Mesendoderm (in vitro differentiated cells): ENCODE data around the gene SNRNP40.

Experiments used
- DNase-seq: peaks from one replicate; pipeline ENCODE4 v3.0.0; 2013
- H2AK5ac ChIP-seq: 2 replicates; pipeline ENCODE4 v1.6.1; 2013; ENCODE audit warnings: low read length, inconsistent platforms
- H2BK120ac ChIP-seq: 2 replicates; pipeline ENCODE4 v1.6.1; 2013; ENCODE audit warnings: low read depth, mild to moderate bottlenecking, low read length, moderate library complexity, mixed read lengths
- H2BK15ac ChIP-seq: replicated peaks from 2 replicates; pipeline ENCODE4 v1.6.1; 2013; ENCODE audit warnings: low read depth, mild to moderate bottlenecking, moderate library complexity
- H2BK5ac ChIP-seq: 2 replicates; pipeline ENCODE4 v1.6.1; 2013; ENCODE audit warnings: low read length, inconsistent platforms
- H3K18ac ChIP-seq: 2 replicates; pipeline ENCODE4 v1.6.1; 2013; ENCODE audit warnings: mild to moderate bottlenecking, low read length, mixed read lengths
- H3K23ac ChIP-seq: one replicate; pipeline ENCODE4 v1.6.1; 2013; ENCODE audit warnings: low read length
- H3K27ac ChIP-seq: 2 replicates; pipeline ENCODE4 v1.5.1; 2013; ENCODE audit warnings: low read depth, mild to moderate bottlenecking, inconsistent platforms, low read length, moderate library complexity
- H3K27me3 ChIP-seq: 2 replicates; pipeline ENCODE4 v1.6.1; 2013; ENCODE audit warnings: low read length, control low read depth, mild to moderate bottlenecking, inconsistent platforms; ENCODE audit not compliant: insufficient read depth, poor library complexity
- H3K36me3 ChIP-seq: 2 replicates; pipeline ENCODE4 v1.6.1; 2013; ENCODE audit warnings: low read length, inconsistent platforms; ENCODE audit not compliant: control insufficient read depth, insufficient read depth
- H3K4ac ChIP-seq: one replicate; pipeline ENCODE4 v1.6.1; 2013; ENCODE audit warnings: low read depth, mild to moderate bottlenecking, low read length, moderate library complexity
- H3K4me1 ChIP-seq: 2 replicates; pipeline ENCODE4 v1.6.1; 2013; ENCODE audit warnings: low read depth, low read length, inconsistent platforms; ENCODE audit not compliant: control insufficient read depth
- H3K4me2 ChIP-seq: 2 replicates; pipeline ENCODE4 v1.6.1; 2013; ENCODE audit warnings: low read length
- H3K4me3 ChIP-seq: 2 replicates; pipeline ENCODE4 v1.5.1; 2013; ENCODE audit warnings: mild to moderate bottlenecking, low read length
- H3K56ac ChIP-seq: one replicate; pipeline ENCODE4 v1.6.1; 2013; ENCODE audit warnings: low read length
- H3K79me1 ChIP-seq: 2 replicates; pipeline ENCODE4 v1.6.1; 2013; ENCODE audit warnings: low read length, inconsistent platforms
- H3K79me2 ChIP-seq: 2 replicates; pipeline ENCODE4 v1.6.1; 2013; ENCODE audit warnings: mild to moderate bottlenecking, low read length; ENCODE audit not compliant: control insufficient read depth, insufficient read depth
- H3K9ac ChIP-seq: 2 replicates; pipeline ENCODE4 v1.6.1; 2013; ENCODE audit warnings: low read length, inconsistent platforms
- H4K5ac ChIP-seq: one replicate; pipeline ENCODE4 v1.6.1; 2013; ENCODE audit warnings: low read length
- H4K8ac ChIP-seq: one replicate; pipeline ENCODE4 v1.6.1; 2013; ENCODE audit warnings: low read depth, mild to moderate bottlenecking, control low read depth, low read length, moderate library complexity
- WGBS: extraction: QIAGEN DNeasy Blood & Tissue Kit; methylation state at CpG from one replicate; pipeline ENCODE4 v1.1.7; 2013; ENCODE audit warnings: low lambda C conversion rate, missing lambda C conversion rate; ENCODE audit not compliant: insufficient coverage; ENCODE audit errors: extremely low coverage; 5-methylcytosine and 5-hydroxymethylcytosine counted together

Gene SNRNP40

GRCh38 chr1:31218705-31219104, 77.9 kb downstream of the SNRNP40 start:
- no peak for DNase-seq
- no peak overlapping the region for H3K4ac ChIP-seq
- H3K79me1 ChIP-seq = no peaks in the 10 kb centered on the region
- H2BK15ac ChIP-seq = no peak overlapping the region
- H3K23ac ChIP-seq = no peak overlapping the region
- no CpG with 5 or more reads among the region's 8 CpGs for WGBS
- no peak overlapping the region for H3K4me2 ChIP-seq
- no peak overlapping the region for H2BK5ac ChIP-seq
- no peaks in the 10 kb centered on the region for H3K79me2 ChIP-seq
- no peak overlapping the region for H3K18ac ChIP-seq
- no peak overlapping the region for H4K8ac ChIP-seq
- H3K27ac ChIP-seq = no peak overlapping the region
- no peak overlapping the region for H3K56ac ChIP-seq
- no peaks in the 10 kb centered on the region for H3K4me1 ChIP-seq
- no peaks in the 10 kb centered on the region for H3K36me3 ChIP-seq
- no peak overlapping the region for H3K9ac ChIP-seq
- no peak overlapping the region for H2BK120ac ChIP-seq
- no peak overlapping the region for H2AK5ac ChIP-seq
- no peaks in the 10 kb centered on the region for H3K27me3 ChIP-seq
- no peak overlapping the region for H3K4me3 ChIP-seq
- H4K5ac ChIP-seq = no peak overlapping the region

GRCh38 chr1:31216016-31216415, 80.6 kb downstream of the SNRNP40 start:
- Histone ChIP-seq H3K27ac (no peak overlapping the region), H4K5ac (no peak overlapping the region), H3K4me2 (no peak overlapping the region), H3K36me3 (no peaks in the 10 kb centered on the region), H3K18ac (no peak overlapping the region), H2AK5ac (no peak overlapping the region), H2BK120ac (no peak overlapping the region), H2BK5ac (no peak overlapping the region), H2BK15ac (no peak overlapping the region), H4K8ac (no peak overlapping the region), H3K4ac (no peak overlapping the region), H3K27me3 (no peaks in the 10 kb centered on the region), H3K9ac (no peak overlapping the region), H3K23ac (no peak overlapping the region), H3K4me3 (no peak overlapping the region), H3K56ac (no peak overlapping the region), H3K4me1 (no peaks in the 10 kb centered on the region), H3K79me2 (no peaks in the 10 kb centered on the region), H3K79me1 (no peaks in the 10 kb centered on the region)
- DNase-seq = peak; percentile 63
- WGBS = no CpG with 5 or more reads among the region's 10 CpGs

- Histone ChIP-seq H3K4me3 (no peak overlapping the region), H3K4me2 (no peak overlapping the region), H4K5ac (no peak overlapping the region), H3K18ac (no peak overlapping the region), H2BK15ac (no peak overlapping the region), H3K23ac (no peak overlapping the region), H2BK120ac (no peak overlapping the region), H3K4ac (no peak overlapping the region), H3K27me3 (no peaks in the 10 kb centered on the region), H3K79me1 (no peaks in the 10 kb centered on the region), H3K56ac (no peak overlapping the region), H3K4me1 (no peaks in the 10 kb centered on the region), H4K8ac (no peak overlapping the region), H2BK5ac (no peak overlapping the region), H3K27ac (no peak overlapping the region), H2AK5ac (no peak overlapping the region), H3K9ac (no peak overlapping the region), H3K36me3 (no peaks in the 10 kb centered on the region), H3K79me2 (no peaks in the 10 kb centered on the region)
- DNase-seq = no peak
- no CpG with 5 or more reads among the region's 11 CpGs for WGBS
Observed at GRCh38 chr1:31215065-31215570, 81.5 kb downstream of the SNRNP40 start.

DNA sequence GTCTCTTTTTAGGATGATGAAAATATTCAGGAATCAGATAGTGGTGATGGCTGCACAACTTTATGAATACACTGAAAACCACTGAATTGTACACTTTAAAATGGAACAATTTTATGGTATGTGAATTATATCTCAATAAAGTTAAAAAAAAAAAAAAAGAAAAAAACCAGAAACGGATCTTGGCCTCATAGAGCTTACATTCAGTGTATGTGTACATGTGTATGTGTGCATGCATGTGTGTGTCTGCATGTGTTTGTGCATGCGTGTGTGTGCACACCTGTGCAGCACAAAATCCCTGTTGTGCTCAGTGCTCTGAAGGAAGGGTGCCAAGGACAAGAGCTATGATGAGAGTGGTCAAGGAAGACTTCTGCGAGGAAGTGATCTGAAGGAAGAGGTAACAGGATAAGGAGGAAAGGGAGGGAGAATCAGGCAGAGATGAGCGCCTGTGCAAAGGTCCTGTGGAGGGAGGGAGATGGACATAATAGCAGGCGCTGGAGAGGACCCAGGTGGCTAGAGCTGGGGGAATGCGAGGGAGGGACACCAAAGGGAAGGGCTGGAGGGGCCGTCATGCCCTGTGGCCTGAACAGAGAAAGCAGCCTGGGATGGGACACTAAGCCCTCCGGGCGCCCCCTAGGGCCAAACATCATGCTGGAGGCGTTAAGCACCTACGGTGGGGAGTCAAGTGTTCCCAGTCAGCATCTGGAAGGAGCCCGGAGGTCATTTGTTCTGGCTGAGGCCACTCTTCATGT, 82.1 kb downstream of the SNRNP40 start:
- Histone ChIP-seq H2AK5ac (no peak overlapping the region), H3K18ac (no peak overlapping the region), H3K79me1 (no peaks in the 10 kb centered on the region), H2BK120ac (no peak overlapping the region), H3K4ac (no peak overlapping the region), H3K4me1 (no peaks in the 10 kb centered on the region), H3K56ac (no peak overlapping the region), H3K27me3 (no peaks in the 10 kb centered on the region), H4K5ac (no peak overlapping the region), H2BK5ac (no peak overlapping the region), H3K79me2 (no peaks in the 10 kb centered on the region), H3K9ac (no peak overlapping the region), H4K8ac (no peak overlapping the region), H2BK15ac (no peak overlapping the region), H3K23ac (no peak overlapping the region), H3K4me2 (no peak overlapping the region), H3K4me3 (no peak overlapping the region), H3K27ac (no peak overlapping the region), H3K36me3 (no peaks in the 10 kb centered on the region)
- DNase-seq = peak; percentile 63
- no CpG with 5 or more reads among the region's 12 CpGs for WGBS
